Gastrocnemius medialis (tissue), 4 donors: ENCODE measurements around the gene NSMCE1.

Experiments used
- POLR2A ChIP-seq, 2 donors: fragments of 450-650 bp; IDR thresholded peaks; one replicate each; pipeline ENCODE4 v1.6.1; 2017; ENCODE audit warnings: antibody characterized with exemption in 2 of 2, mild to moderate bottlenecking in 2 of 2, moderate library complexity in 2 of 2
- TF ChIP-seq, protein P1 (sequence below), 5 experiments: fragments of 450-650 bp in 3 of 5; fragments of 200-600 bp in 2 of 5; sonication (generic) in 2 of 5; IDR thresholded peaks in 4 of 5; conservative IDR thresholded peaks in 1 of 5; 1 replicate in 4 of 5; 2 replicates in 1 of 5; pipeline ENCODE4 v1.5.1; 2016 to 2019; ENCODE audit warnings: antibody characterized with exemption in 5 of 5, mild to moderate bottlenecking in 3 of 5, moderate library complexity in 3 of 5

DNA sequence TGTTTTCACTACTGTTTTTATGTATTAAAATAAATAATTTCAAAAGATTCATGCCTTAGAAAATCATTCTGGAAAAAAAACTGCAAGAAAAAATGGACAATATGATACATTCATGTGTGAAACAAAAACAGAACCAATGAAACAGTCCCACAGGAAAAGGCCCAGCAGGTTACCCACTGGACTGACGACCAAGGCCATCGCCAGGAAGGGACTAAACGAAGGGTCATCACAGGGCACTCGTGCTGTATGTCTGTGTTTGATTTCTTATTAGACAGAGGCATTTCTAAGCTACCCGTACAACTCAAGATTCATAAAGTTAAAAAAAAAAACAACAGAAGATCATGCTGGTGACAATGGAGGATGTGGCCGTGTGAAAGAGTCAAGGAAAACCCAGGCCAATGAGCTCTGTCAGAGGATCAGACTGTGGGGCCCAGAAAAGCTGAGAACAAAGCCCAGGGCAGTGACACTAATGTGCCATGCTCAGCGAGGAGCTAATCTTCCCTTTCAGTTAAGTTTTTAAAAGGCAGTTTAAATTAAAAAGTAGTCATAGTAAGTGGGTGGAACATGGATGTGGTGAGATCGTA lies 31.8 kb downstream of the NSMCE1 start:
- TF ChIP-seq POLR2A (IDR thresholded peaks at IDR 0.05), result no peak
- TF ChIP-seq, protein P1, sequence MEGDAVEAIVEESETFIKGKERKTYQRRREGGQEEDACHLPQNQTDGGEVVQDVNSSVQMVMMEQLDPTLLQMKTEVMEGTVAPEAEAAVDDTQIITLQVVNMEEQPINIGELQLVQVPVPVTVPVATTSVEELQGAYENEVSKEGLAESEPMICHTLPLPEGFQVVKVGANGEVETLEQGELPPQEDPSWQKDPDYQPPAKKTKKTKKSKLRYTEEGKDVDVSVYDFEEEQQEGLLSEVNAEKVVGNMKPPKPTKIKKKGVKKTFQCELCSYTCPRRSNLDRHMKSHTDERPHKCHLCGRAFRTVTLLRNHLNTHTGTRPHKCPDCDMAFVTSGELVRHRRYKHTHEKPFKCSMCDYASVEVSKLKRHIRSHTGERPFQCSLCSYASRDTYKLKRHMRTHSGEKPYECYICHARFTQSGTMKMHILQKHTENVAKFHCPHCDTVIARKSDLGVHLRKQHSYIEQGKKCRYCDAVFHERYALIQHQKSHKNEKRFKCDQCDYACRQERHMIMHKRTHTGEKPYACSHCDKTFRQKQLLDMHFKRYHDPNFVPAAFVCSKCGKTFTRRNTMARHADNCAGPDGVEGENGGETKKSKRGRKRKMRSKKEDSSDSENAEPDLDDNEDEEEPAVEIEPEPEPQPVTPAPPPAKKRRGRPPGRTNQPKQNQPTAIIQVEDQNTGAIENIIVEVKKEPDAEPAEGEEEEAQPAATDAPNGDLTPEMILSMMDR (IDR thresholded peaks at IDR 0.05 in 4 of 5, conservative IDR thresholded peaks at IDR 0.05 in 1 of 5), result no peak
